ENCODE measurements around the gene EFL1.

Gene EFL1

GRCh38 chr15:82165948-82166376, 96.6 kb downstream of the EFL1 start:
- no peak for DNase-seq (ENCODE audit: low read depth in 1 of 2, low spot score in 1 of 2)

GRCh38 chr15:82159922-82160321, 102.6 kb downstream of the EFL1 start:
- DNase-seq (ENCODE audit: low read depth in 1 of 2, low spot score in 1 of 2) = no peak

GRCh38 chr15:82158811-82159210, 103.7 kb downstream of the EFL1 start:
- DNase-seq (ENCODE audit: low read depth in 1 of 2, low spot score in 1 of 2) = no peak

- DNase-seq (ENCODE audit: low read depth in 1 of 2, low spot score in 1 of 2) = no peak
Measured at GRCh38 chr15:82150645-82151044, 111.9 kb downstream of the EFL1 start.

GRCh38 chr15:82146990-82147461, 115.5 kb downstream of the EFL1 start:
- no peak for DNase-seq (ENCODE audit: low read depth in 1 of 2, low spot score in 1 of 2)

- DNase-seq (ENCODE audit: low read depth in 1 of 2, low spot score in 1 of 2) = no peak
Measured at GRCh38 chr15:82146576-82146975, 116.0 kb downstream of the EFL1 start.

- no peak for DNase-seq (ENCODE audit: low read depth in 1 of 2, low spot score in 1 of 2)
Measured at GRCh38 chr15:82143390-82144385, 118.8 kb downstream of the EFL1 start.

GRCh38 chr15:82140886-82141285, 121.6 kb downstream of the EFL1 start:
- no peak for DNase-seq (ENCODE audit: low read depth in 1 of 2, low spot score in 1 of 2)

GRCh38 chr15:82139823-82140268, 122.7 kb downstream of the EFL1 start:
- DNase-seq (ENCODE audit: low read depth in 1 of 2, low spot score in 1 of 2) = no peak

GRCh38 chr15:82138306-82138705, 124.2 kb downstream of the EFL1 start:
- DNase-seq (ENCODE audit: low read depth in 1 of 2, low spot score in 1 of 2) = no peak

- DNase-seq (ENCODE audit: low read depth in 1 of 2, low spot score in 1 of 2) = no peak
Measured at GRCh38 chr15:82137261-82137660, 125.3 kb downstream of the EFL1 start.

GRCh38 chr15:82136120-82136519, 126.4 kb downstream of the EFL1 start:
- no peak for DNase-seq (ENCODE audit: low read depth in 1 of 2, low spot score in 1 of 2)

GRCh38 chr15:82135638-82136037, 126.9 kb downstream of the EFL1 start:
- DNase-seq (ENCODE audit: low read depth in 1 of 2, low spot score in 1 of 2) = no peak

- no peak for DNase-seq (ENCODE audit: low read depth in 1 of 2, low spot score in 1 of 2)
Measured at GRCh38 chr15:82134461-82134860, 128.1 kb downstream of the EFL1 start.

GRCh38 chr15:82133251-82133650, 129.3 kb downstream of the EFL1 start:
- no peak for DNase-seq (ENCODE audit: low read depth in 1 of 2, low spot score in 1 of 2)

- DNase-seq (ENCODE audit: low read depth in 1 of 2, low spot score in 1 of 2) = no peak
Measured at GRCh38 chr15:82132742-82133141, 129.8 kb downstream of the EFL1 start.

GRCh38 chr15:82132096-82132495, 130.4 kb downstream of the EFL1 start:
- DNase-seq (ENCODE audit: low read depth in 1 of 2, low spot score in 1 of 2) = no peak

- DNase-seq (ENCODE audit: low read depth in 1 of 2, low spot score in 1 of 2) = no peak
Measured at GRCh38 chr15:82130248-82130647, 132.3 kb downstream of the EFL1 start.

- no peak for DNase-seq (ENCODE audit: low read depth in 1 of 2, low spot score in 1 of 2)
Measured at GRCh38 chr15:82129761-82130160, 132.8 kb downstream of the EFL1 start.

- no peak for DNase-seq (ENCODE audit: low read depth in 1 of 2, low spot score in 1 of 2)
Measured at GRCh38 chr15:82129149-82129692, 133.3 kb downstream of the EFL1 start.

- no peak for DNase-seq (ENCODE audit: low read depth in 1 of 2, low spot score in 1 of 2)
Measured at GRCh38 chr15:82128401-82129148, 134.0 kb downstream of the EFL1 start.

- no peak for DNase-seq (ENCODE audit: low read depth in 1 of 2, low spot score in 1 of 2)
Measured at GRCh38 chr15:82127581-82127980, 135.0 kb downstream of the EFL1 start.
